ENCODE measurements around the gene NMNAT3. TPM values are rescaled to one million over a fixed set of nuclear protein-coding genes. Genes with fewer than 3 reads are reported as not detected.

Gene NMNAT3
- total and polyA plus RNA-seq, 4 donors = 1.9 to 19.7 (median 2.9) TPM

DNA sequence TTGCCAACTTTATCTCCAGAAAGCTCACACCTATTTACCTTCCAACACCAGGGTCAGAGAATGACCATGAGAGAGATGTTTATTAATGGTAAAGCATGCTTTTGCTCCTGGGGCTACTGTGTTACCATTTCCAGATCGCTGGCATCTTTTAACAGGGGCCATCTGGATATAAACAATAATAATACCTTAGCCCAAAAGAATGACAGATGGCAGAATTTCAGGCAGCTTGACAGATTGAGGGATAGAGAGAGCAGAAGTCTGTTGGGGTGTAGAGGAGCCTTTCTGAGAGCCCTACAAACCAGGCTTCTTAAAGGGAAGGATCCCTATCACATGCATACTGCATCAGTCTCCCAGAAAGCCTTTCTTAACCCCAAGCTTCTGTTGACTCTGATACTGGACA lies 156.0 kb downstream of the NMNAT3 start:
- 75% methylated on average over 1 of the region's 1 CpG for WGBS
- Histone ChIP-seq H3K36me3 (ENCODE audit: control insufficient read depth in 4 of 4, insufficient read depth in 3 of 4, low read depth in 1 of 4, low read length in 3 of 4) (peaks cover 0 to 2% (median 0%) of the 10 kb centered on the region in 4 donors), H3K27ac (ENCODE audit: low read depth in 1 of 2, low read length in 2 of 2) (no peak overlapping the region)

DNA sequence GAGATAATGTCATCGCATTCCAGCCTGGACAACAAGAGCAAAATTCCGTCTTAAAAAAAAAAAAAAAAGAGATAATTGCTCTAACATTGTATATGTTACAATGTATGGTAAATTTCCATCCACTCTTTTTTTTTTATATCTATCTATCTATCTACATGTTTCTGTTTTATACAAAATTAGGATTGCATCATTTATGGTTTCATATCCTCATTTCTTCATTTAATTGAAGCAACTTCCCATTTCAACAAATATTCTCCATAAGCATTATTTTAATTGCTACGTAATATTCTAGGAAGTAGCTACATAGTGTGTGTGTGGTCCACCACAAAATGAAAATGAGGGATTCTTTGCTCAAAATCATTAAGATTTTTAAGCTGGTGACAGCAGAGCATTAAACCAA lies 156.6 kb downstream of the NMNAT3 start:
- DNase-seq (ENCODE audit: low spot score) = no peak
- no peaks in the 10 kb centered on the region for H3K4me1 ChIP-seq (ENCODE audit: control insufficient read depth in 4 of 4, insufficient read depth in 4 of 4, low read length in 3 of 4)

More for the DNA sequence above, 156.0 kb downstream of the NMNAT3 start:
- Histone ChIP-seq H3K4me1 (ENCODE audit: control insufficient read depth in 4 of 4, insufficient read depth in 4 of 4, low read length in 3 of 4) (no peaks in the 10 kb centered on the region), H3K4me3 (ENCODE audit: low read depth in 1 of 3, low read length in 3 of 3) (no peak overlapping the region), H3K9me3 (ENCODE audit: control insufficient read depth in 4 of 4, low read length in 3 of 4) (no peaks in the 10 kb centered on the region), H3K9ac (ENCODE audit: low read depth in 1 of 2, low read length in 2 of 2) (no peak overlapping the region), H3K27me3 (ENCODE audit: control insufficient read depth in 4 of 4, insufficient read depth in 4 of 4, low read length in 3 of 4) (no peaks in the 10 kb centered on the region)
- no peak for DNase-seq (ENCODE audit: low spot score)
- TF ChIP-seq HNF4G (IDR thresholded peaks at IDR 0.05) (no peak), TAF1 (conservative IDR thresholded peaks at IDR 0.05) (no peak), RXRA (IDR thresholded peaks at IDR 0.05) (no peak), YY1 (IDR thresholded peaks at IDR 0.05) (no peak), GABPA (IDR thresholded peaks at IDR 0.05 in 1 of 2, conservative IDR thresholded peaks at IDR 0.05 in 1 of 2) (no peak), FOXA2 (IDR thresholded peaks at IDR 0.05) (no peak), EGR1 (IDR thresholded peaks at IDR 0.05; ENCODE audit: low read depth in 2 of 2) (no peak), FOXA1 (IDR thresholded peaks at IDR 0.05) (no peak), RAD21 (IDR thresholded peaks at IDR 0.05) (no peak), NR2F2 (IDR thresholded peaks at IDR 0.05) (no peak)
- TF ChIP-seq, protein P1, sequence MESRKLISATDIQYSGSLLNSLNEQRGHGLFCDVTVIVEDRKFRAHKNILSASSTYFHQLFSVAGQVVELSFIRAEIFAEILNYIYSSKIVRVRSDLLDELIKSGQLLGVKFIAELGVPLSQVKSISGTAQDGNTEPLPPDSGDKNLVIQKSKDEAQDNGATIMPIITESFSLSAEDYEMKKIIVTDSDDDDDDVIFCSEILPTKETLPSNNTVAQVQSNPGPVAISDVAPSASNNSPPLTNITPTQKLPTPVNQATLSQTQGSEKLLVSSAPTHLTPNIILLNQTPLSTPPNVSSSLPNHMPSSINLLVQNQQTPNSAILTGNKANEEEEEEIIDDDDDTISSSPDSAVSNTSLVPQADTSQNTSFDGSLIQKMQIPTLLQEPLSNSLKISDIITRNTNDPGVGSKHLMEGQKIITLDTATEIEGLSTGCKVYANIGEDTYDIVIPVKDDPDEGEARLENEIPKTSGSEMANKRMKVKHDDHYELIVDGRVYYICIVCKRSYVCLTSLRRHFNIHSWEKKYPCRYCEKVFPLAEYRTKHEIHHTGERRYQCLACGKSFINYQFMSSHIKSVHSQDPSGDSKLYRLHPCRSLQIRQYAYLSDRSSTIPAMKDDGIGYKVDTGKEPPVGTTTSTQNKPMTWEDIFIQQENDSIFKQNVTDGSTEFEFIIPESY (IDR thresholded peaks at IDR 0.05) = no peak
- TF ChIP-seq, protein P2, sequence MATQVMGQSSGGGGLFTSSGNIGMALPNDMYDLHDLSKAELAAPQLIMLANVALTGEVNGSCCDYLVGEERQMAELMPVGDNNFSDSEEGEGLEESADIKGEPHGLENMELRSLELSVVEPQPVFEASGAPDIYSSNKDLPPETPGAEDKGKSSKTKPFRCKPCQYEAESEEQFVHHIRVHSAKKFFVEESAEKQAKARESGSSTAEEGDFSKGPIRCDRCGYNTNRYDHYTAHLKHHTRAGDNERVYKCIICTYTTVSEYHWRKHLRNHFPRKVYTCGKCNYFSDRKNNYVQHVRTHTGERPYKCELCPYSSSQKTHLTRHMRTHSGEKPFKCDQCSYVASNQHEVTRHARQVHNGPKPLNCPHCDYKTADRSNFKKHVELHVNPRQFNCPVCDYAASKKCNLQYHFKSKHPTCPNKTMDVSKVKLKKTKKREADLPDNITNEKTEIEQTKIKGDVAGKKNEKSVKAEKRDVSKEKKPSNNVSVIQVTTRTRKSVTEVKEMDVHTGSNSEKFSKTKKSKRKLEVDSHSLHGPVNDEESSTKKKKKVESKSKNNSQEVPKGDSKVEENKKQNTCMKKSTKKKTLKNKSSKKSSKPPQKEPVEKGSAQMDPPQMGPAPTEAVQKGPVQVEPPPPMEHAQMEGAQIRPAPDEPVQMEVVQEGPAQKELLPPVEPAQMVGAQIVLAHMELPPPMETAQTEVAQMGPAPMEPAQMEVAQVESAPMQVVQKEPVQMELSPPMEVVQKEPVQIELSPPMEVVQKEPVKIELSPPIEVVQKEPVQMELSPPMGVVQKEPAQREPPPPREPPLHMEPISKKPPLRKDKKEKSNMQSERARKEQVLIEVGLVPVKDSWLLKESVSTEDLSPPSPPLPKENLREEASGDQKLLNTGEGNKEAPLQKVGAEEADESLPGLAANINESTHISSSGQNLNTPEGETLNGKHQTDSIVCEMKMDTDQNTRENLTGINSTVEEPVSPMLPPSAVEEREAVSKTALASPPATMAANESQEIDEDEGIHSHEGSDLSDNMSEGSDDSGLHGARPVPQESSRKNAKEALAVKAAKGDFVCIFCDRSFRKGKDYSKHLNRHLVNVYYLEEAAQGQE (IDR thresholded peaks at IDR 0.05) = no peak
- TF ChIP-seq, protein P3, sequence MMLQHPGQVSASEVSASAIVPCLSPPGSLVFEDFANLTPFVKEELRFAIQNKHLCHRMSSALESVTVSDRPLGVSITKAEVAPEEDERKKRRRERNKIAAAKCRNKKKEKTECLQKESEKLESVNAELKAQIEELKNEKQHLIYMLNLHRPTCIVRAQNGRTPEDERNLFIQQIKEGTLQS (IDR thresholded peaks at IDR 0.05) = no peak
- TF ChIP-seq, protein P4, sequence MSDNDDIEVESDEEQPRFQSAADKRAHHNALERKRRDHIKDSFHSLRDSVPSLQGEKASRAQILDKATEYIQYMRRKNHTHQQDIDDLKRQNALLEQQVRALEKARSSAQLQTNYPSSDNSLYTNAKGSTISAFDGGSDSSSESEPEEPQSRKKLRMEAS (IDR thresholded peaks at IDR 0.05) = no peak
- TF ChIP-seq, protein P5, sequence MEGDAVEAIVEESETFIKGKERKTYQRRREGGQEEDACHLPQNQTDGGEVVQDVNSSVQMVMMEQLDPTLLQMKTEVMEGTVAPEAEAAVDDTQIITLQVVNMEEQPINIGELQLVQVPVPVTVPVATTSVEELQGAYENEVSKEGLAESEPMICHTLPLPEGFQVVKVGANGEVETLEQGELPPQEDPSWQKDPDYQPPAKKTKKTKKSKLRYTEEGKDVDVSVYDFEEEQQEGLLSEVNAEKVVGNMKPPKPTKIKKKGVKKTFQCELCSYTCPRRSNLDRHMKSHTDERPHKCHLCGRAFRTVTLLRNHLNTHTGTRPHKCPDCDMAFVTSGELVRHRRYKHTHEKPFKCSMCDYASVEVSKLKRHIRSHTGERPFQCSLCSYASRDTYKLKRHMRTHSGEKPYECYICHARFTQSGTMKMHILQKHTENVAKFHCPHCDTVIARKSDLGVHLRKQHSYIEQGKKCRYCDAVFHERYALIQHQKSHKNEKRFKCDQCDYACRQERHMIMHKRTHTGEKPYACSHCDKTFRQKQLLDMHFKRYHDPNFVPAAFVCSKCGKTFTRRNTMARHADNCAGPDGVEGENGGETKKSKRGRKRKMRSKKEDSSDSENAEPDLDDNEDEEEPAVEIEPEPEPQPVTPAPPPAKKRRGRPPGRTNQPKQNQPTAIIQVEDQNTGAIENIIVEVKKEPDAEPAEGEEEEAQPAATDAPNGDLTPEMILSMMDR (IDR thresholded peaks at IDR 0.05; ENCODE audit: low read depth, low read length, missing input control) = no peak

More for the DNA sequence above, 156.6 kb downstream of the NMNAT3 start:
- Histone ChIP-seq H3K27ac (ENCODE audit: low read depth in 1 of 2, low read length in 2 of 2) (no peak overlapping the region), H3K4me3 (ENCODE audit: low read depth in 1 of 3, low read length in 3 of 3) (no peak overlapping the region), H3K9ac (ENCODE audit: low read depth in 1 of 2, low read length in 2 of 2) (no peak overlapping the region), H3K36me3 (ENCODE audit: control insufficient read depth in 4 of 4, insufficient read depth in 3 of 4, low read depth in 1 of 4, low read length in 3 of 4) (no peaks in the 10 kb centered on the region), H3K9me3 (ENCODE audit: control insufficient read depth in 4 of 4, low read length in 3 of 4) (no peaks in the 10 kb centered on the region), H3K27me3 (ENCODE audit: control insufficient read depth in 4 of 4, insufficient read depth in 4 of 4, low read length in 3 of 4) (no peaks in the 10 kb centered on the region)
- 87% methylated on average over 3 of the region's 3 CpGs for whole genome bisulfite sequencing
- TF ChIP-seq FOXA2 (IDR thresholded peaks at IDR 0.05) = no peak
- no peak for TF ChIP-seq SP1 (IDR thresholded peaks at IDR 0.05)
- TF ChIP-seq YY1 (IDR thresholded peaks at IDR 0.05) = no peak
- TF ChIP-seq TAF1 (conservative IDR thresholded peaks at IDR 0.05) = no peak
- TF ChIP-seq, protein P3 (IDR thresholded peaks at IDR 0.05) = no peak
